ENCODE measurements around the gene TCP1. TPM values are rescaled to one million over a fixed set of nuclear protein-coding genes. Genes with fewer than 3 reads are reported as not detected.

The TCP1 gene
- total and polyA plus RNA-seq, 2 of the 13 experiments (the other 11 are each of a cell fraction or from before 2014, with no cell fraction given): 116 to 553 TPM

GRCh38 chr6:159730332-159730676 is 59.1 kb downstream of the TCP1 start:
- intact Hi-C loops (cut with micrococcal nuclease; ENCODE audit: unreplicated experiment): no loop called here
- ATAC-seq: no peak
- Histone ChIP-seq H2AFZ (ENCODE audit: low read length) (no peak overlapping the region), H4K20me1 (ENCODE audit: insufficient read depth, low read length) (peaks cover 75% of the 10 kb centered on the region), H3K4me2 (ENCODE audit: low read depth, low read length) (peak overlapping the region; percentile 96), H3K27me3 (ENCODE audit: control insufficient read depth in 1 of 2, insufficient read depth in 2 of 2, low read length in 2 of 2) (no peaks in the 10 kb centered on the region; a peak in 1 of 5 replicates), H3K9ac (ENCODE audit: insufficient read depth, low read depth, low read length) (no peak overlapping the region), H3K27ac (ENCODE audit: extremely low read length, insufficient read depth, low read length) (no peak overlapping the region), H3K9me3 (ENCODE audit: low read length) (no peaks in the 10 kb centered on the region), H3K4me3 (replicated peaks in 1 of 3; ENCODE audit: insufficient read depth in 1 of 3, low read depth in 2 of 3, low read length in 3 of 3) (peak overlapping the region in 1 of 3 experiments; percentile 99; a peak in 3 of 6 replicates), H3K4me1 (ENCODE audit: insufficient read depth, low read length) (peaks cover 58% of the 10 kb centered on the region), H3K79me2 (ENCODE audit: insufficient read depth, low read length) (peaks cover 94% of the 10 kb centered on the region), H3K36me3 (replicated peaks in 1 of 2; ENCODE audit: control insufficient read depth in 1 of 2, insufficient read depth in 2 of 2, low read length in 2 of 2) (peaks cover 0 to 4% of the 10 kb centered on the region in 2 experiments; a peak in 3 of 5 replicates)
- no peak for DNase-seq (ENCODE audit: low spot score)
- BruUV-seq (replicated peaks): no TSS peak
- POLR2A ChIA-PET: interaction anchor here (0.7 to 13.1 kb wide), 4 partner anchors 30 to 76 kb away, joined by 3 to 175 read pairs (median 84); partner anchors contain the start of genes ACAT2, MRPL18 and TCP1
- TF ChIP-seq ADNP (CRISPR knock-in tag; IDR thresholded peaks at IDR 0.05) (no peak), ZNF264 (CRISPR knock-in tag; IDR thresholded peaks at IDR 0.05) (no peak), ZSCAN29 (CRISPR knock-in tag; conservative IDR thresholded peaks at IDR 0.05) (no peak), ZNF160 (CRISPR knock-in tag; IDR thresholded peaks at IDR 0.05) (no peak), ZNF652 (CRISPR knock-in tag; IDR thresholded peaks at IDR 0.05; ENCODE audit: borderline replicate concordance, low read depth) (no peak), FOSL1 (CRISPR knock-in tag; IDR thresholded peaks at IDR 0.05; ENCODE audit: borderline replicate concordance) (no peak), ZEB1 (IDR thresholded peaks at IDR 0.05; ENCODE audit: insufficient replicate concordance, low read depth) (no peak), ISX (CRISPR knock-in tag; conservative IDR thresholded peaks at IDR 0.05) (no peak), FIP1L1 (IDR thresholded peaks at IDR 0.05; ENCODE audit: borderline replicate concordance, insufficient read depth, low read depth, low read length) (no peak), ZNF414 (CRISPR knock-in tag; IDR thresholded peaks at IDR 0.05) (no peak), NR2F1 (CRISPR knock-in tag; IDR thresholded peaks at IDR 0.05) (no peak), ZBTB7A (CRISPR knock-in tag; IDR thresholded peaks at IDR 0.05) (no peak), MTA3 (CRISPR knock-in tag; IDR thresholded peaks at IDR 0.05) (no peak), ZXDC (CRISPR knock-in tag; IDR thresholded peaks at IDR 0.05) (no peak), TP53 (CRISPR knock-in tag; conservative IDR thresholded peaks at IDR 0.05) (no peak), ZNF484 (CRISPR knock-in tag; IDR thresholded peaks at IDR 0.05; ENCODE audit: borderline replicate concordance, low read depth) (no peak), IKZF4 (CRISPR knock-in tag; IDR thresholded peaks at IDR 0.05; ENCODE audit: borderline replicate concordance, low read depth, not compliant biosample characterization) (no peak), ZFYVE20 (CRISPR knock-in tag; IDR thresholded peaks at IDR 0.05; ENCODE audit: borderline replicate concordance, low read depth) (no peak), PITX1 (CRISPR knock-in tag; IDR thresholded peaks at IDR 0.05) (no peak), KLF6 (CRISPR knock-in tag; IDR thresholded peaks at IDR 0.05) (no peak)
- 90% methylated on average over 6 of the region's 6 CpGs for WGBS (ENCODE audit: low lambda C conversion rate)
- in situ Hi-C loops (cut with HindIII; ENCODE audit: extremely low pct_ligation_motif_present, low pct_unique_long_range_greater_than_20kb): no loop called here
- FAIRE-seq: no peak
- CTCF ChIA-PET (ENCODE audit: low intra/inter-chr PET ratio, low total read pairs): no interaction called here

Data from HepG2 (cell line).